K562 (cell line): ENCODE results near the gene CAPN10. TPM values are rescaled to one million over a fixed set of nuclear protein-coding genes. Genes with fewer than 3 reads are reported as not detected.

Source experiments
- BRF1 ChIP-seq: IDR thresholded peaks from 3 replicates; pipeline ENCODE4 v1.6.1; 2011; ENCODE audit warnings: borderline replicate concordance, mild to moderate bottlenecking; ENCODE audit not compliant: insufficient read length; ENCODE audit errors: extremely low read depth
- CCNT2 ChIP-seq: IDR thresholded peaks from 2 replicates; pipeline ENCODE4 v1.6.1; 2011; ENCODE audit warnings: borderline replicate concordance, low read depth, mild to moderate bottlenecking, moderate library complexity, mixed read lengths, low read length; ENCODE audit not compliant: insufficient read length; ENCODE audit errors: extremely low read depth
- CGGBP1 ChIP-seq: fragments of 250-450 bp; sonication (Bioruptor Pico); IDR thresholded peaks from 2 replicates; pipeline ENCODE4 v1.9.0; 2021; ENCODE audit warnings: mild to moderate bottlenecking
- FOXK2 ChIP-seq, 2 experiments: fragments of 450-650 bp; IDR thresholded peaks in 1 of 2; conservative IDR thresholded peaks in 1 of 2; 2 replicates each; pipeline ENCODE4 v1.6.1; 2016; ENCODE audit warnings: low read depth in 2 of 2, mild to moderate bottlenecking in 1 of 2
- IRF9 ChIP-seq: fragments of 450-650 bp; IDR thresholded peaks from 2 replicates; pipeline ENCODE4 v1.6.1; 2016; ENCODE audit warnings: missing biosample characterization, missing genetic modification characterization
- KAT8 ChIP-seq: fragments of 450-650 bp; IDR thresholded peaks from 2 replicates; pipeline ENCODE4 v1.6.1; 2016; ENCODE audit warnings: low read depth, mild to moderate bottlenecking
- LEF1 ChIP-seq: fragments of 450-650 bp; IDR thresholded peaks from 2 replicates; pipeline ENCODE4 v1.6.1; 2016; ENCODE audit warnings: mild to moderate bottlenecking
- NBN ChIP-seq: fragments of 450-650 bp; IDR thresholded peaks from 2 replicates; pipeline ENCODE4 v1.6.1; 2016; ENCODE audit warnings: low read depth, mild to moderate bottlenecking
- PKNOX1 ChIP-seq: fragments of 450-650 bp; IDR thresholded peaks from 2 replicates; pipeline ENCODE4 v1.6.1; 2016
- POLR2A ChIP-seq: fragments of 450-650 bp; conservative IDR thresholded peaks from 2 replicates; pipeline ENCODE4 v1.6.1; 2016
- SMARCA4 ChIP-seq: fragments of 450-650 bp; IDR thresholded peaks from 2 replicates; pipeline ENCODE4 v1.6.1; 2016
- SREBF2 ChIP-seq: sonication (generic); formaldehyde crosslinking; IDR thresholded peaks from 2 replicates; pipeline ENCODE4 v1.4.0; 2020; ENCODE audit warnings: mild to moderate bottlenecking, missing genetic modification reagents
- SUPT5H ChIP-seq: fragments of 450-650 bp; IDR thresholded peaks from 2 replicates; pipeline ENCODE4 v1.6.1; 2016
- TEAD1 ChIP-seq, 2 experiments: fragments of 450-650 bp in 1 of 2; sonication (generic) in 1 of 2; formaldehyde crosslinking; IDR thresholded peaks; 2 replicates each; pipeline versions ENCODE4 v1.4.0 to v1.8.0; 2020 to 2022; ENCODE audit warnings: mild to moderate bottlenecking in 2 of 2, missing genetic modification reagents in 1 of 2
- ZBTB7A ChIP-seq: IDR thresholded peaks from 2 replicates; pipeline ENCODE4 v1.6.1; 2011; ENCODE audit warnings: low read depth, mild to moderate bottlenecking, low read length, moderate library complexity, borderline replicate concordance; ENCODE audit not compliant: control insufficient read depth
- polyA plus RNA-seq, 8 experiments: library from polyadenylated mRNA; depleted of rRNA in 4 of 8; stranded (reverse) in 5 of 8; unstranded in 3 of 8; fragments of >200 nt; fragmentation: Nextera tagmentation in 2 of 8; fragmentation: Illumina TruSeq in 1 of 8; extraction: Ambion mirVana in 2 of 8; extraction: Trizol in 1 of 8; gene quantifications; 2 replicates each; pipeline versions ENCODE4 v1.2.1 to v1.2.3, GENCODE V29; 2011 to 2014; ENCODE audit warnings: inconsistent platforms in 1 of 8, missing spikeins in 1 of 8
- total RNA-seq, 7 experiments: library from RNA; depleted of rRNA in 6 of 7; stranded (reverse); fragments of >200 nt in 6 of 7; fragmentation: Illumina TruSeq in 2 of 7; extraction: Trizol in 2 of 7; gene quantifications; 2 replicates each; pipeline versions ENCODE4 v1.2.1 to v1.2.3, GENCODE V29; 2011 to 2021; ENCODE audit warnings: low replicate concordance in 1 of 7
- TF ChIP-seq, protein P1 (sequence below): fragments of 450-650 bp; IDR thresholded peaks from 2 replicates; pipeline ENCODE4 v1.6.1; 2018; ENCODE audit not compliant: partially characterized antibody
- TF ChIP-seq, protein P2 (sequence below): fragments of 450-650 bp; IDR thresholded peaks from 2 replicates; pipeline ENCODE4 v1.7.0; 2016; ENCODE audit warnings: borderline replicate concordance

The CAPN10 gene
- total and polyA plus RNA-seq, 9 of the 15 experiments (the other 6 are each of a cell fraction or from before 2014, with no cell fraction given), result 0.08 to 26.1 (median 8.4) TPM

GRCh38 chr2:240604291-240604938 is 17.9 kb downstream of the CAPN10 start (continued):
- TF ChIP-seq, protein P1, sequence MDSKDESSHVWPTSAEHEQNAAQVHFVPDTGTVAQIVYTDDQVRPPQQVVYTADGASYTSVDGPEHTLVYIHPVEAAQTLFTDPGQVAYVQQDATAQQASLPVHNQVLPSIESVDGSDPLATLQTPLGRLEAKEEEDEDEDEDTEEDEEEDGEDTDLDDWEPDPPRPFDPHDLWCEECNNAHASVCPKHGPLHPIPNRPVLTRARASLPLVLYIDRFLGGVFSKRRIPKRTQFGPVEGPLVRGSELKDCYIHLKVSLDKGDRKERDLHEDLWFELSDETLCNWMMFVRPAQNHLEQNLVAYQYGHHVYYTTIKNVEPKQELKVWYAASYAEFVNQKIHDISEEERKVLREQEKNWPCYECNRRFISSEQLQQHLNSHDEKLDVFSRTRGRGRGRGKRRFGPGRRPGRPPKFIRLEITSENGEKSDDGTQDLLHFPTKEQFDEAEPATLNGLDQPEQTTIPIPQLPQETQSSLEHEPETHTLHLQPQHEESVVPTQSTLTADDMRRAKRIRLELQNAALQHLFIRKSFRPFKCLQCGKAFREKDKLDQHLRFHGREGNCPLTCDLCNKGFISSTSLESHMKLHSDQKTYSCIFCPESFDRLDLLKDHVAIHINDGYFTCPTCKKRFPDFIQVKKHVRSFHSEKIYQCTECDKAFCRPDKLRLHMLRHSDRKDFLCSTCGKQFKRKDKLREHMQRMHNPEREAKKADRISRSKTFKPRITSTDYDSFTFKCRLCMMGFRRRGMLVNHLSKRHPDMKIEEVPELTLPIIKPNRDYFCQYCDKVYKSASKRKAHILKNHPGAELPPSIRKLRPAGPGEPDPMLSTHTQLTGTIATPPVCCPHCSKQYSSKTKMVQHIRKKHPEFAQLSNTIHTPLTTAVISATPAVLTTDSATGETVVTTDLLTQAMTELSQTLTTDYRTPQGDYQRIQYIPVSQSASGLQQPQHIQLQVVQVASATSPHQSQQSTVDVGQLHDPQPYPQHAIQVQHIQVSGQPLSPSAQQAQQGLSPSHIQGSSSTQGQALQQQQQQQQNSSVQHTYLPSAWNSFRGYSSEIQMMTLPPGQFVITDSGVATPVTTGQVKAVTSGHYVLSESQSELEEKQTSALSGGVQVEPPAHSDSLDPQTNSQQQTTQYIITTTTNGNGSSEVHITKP, result peak; percentile 17
- TF ChIP-seq NBN (no peak), SREBF2 (no peak), SUPT5H (no peak), CGGBP1 (CRISPR knock-in tag) (no peak), FOXK2 (conservative IDR thresholded peaks at IDR 0.05 in 1 of 2, IDR thresholded peaks at IDR 0.05 in 1 of 2; ENCODE audit: low read depth in 2 of 2) (peak in 1 of 2 experiments; percentile 30; a peak in 1 of 4 replicates), KAT8 (no peak), BRF1 (no peak), TEAD1 (CRISPR knock-in tag; IDR thresholded peaks at IDR 0.05) (no peak), LEF1 (no peak), SMARCA4 (no peak), IRF9 (no peak), CCNT2 (no peak), POLR2A (no peak), PKNOX1 (peak; percentile 87), ZBTB7A (no peak)
- TF ChIP-seq, protein P2, sequence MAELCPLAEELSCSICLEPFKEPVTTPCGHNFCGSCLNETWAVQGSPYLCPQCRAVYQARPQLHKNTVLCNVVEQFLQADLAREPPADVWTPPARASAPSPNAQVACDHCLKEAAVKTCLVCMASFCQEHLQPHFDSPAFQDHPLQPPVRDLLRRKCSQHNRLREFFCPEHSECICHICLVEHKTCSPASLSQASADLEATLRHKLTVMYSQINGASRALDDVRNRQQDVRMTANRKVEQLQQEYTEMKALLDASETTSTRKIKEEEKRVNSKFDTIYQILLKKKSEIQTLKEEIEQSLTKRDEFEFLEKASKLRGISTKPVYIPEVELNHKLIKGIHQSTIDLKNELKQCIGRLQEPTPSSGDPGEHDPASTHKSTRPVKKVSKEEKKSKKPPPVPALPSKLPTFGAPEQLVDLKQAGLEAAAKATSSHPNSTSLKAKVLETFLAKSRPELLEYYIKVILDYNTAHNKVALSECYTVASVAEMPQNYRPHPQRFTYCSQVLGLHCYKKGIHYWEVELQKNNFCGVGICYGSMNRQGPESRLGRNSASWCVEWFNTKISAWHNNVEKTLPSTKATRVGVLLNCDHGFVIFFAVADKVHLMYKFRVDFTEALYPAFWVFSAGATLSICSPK, result no peak
